ENCODE results near the gene GOLGA8B. TPM values are rescaled to one million over a fixed set of nuclear protein-coding genes. Genes with fewer than 3 reads are reported as not detected.
"Not testable (repeated sequence)": the region's sequence is repeated elsewhere in the genome, so short reads cannot be mapped to it uniquely, and the experiment has no call there.

GOLGA8B gene
- 45.2 and 59.3 TPM in 2 replicates for total RNA-seq

- H3K4me3 ChIP-seq (ENCODE audit: low read depth, low read length) = peak within 1 kb of the TSS; percentile 87
- no peaks in the 10 kb centered on the region for H3K27me3 ChIP-seq (ENCODE audit: control insufficient read depth, insufficient read depth, low read length)
- peak; percentile 23 for DNase-seq (ENCODE audit: low read depth)
- no peak for TF ChIP-seq CTCF (IDR thresholded peaks at IDR 0.05; ENCODE audit: insufficient read depth, low read length, poor library complexity, severe bottlenecking)
- H3K36me3 ChIP-seq (ENCODE audit: control insufficient read depth, insufficient read depth, low read length) = no peaks in the 10 kb centered on the region
Measured at GRCh38 chr15:34583399-34584329, at the start of gene GOLGA8B. Gene GOLGA8B (minus strand): TSS chr15:34583651. CDS start chr15:34535912, 47,739 bp downstream.

- not testable (repeated sequence) for H3K36me3 ChIP-seq (ENCODE audit: control insufficient read depth, insufficient read depth, low read length); DNase-seq (ENCODE audit: low read depth); H3K4me3 ChIP-seq (ENCODE audit: low read depth, low read length); H3K27me3 ChIP-seq (ENCODE audit: control insufficient read depth, insufficient read depth, low read length)
Measured at GRCh38 chr15:34633165-34633564, 49.7 kb upstream of the GOLGA8B start.

- TF ChIP-seq CTCF (IDR thresholded peaks at IDR 0.05; ENCODE audit: insufficient read depth, low read length, poor library complexity, severe bottlenecking) = no peak
- Histone ChIP-seq H3K36me3 (ENCODE audit: control insufficient read depth, insufficient read depth, low read length) (no peaks in the 10 kb centered on the region), H3K27me3 (ENCODE audit: control insufficient read depth, insufficient read depth, low read length) (no peaks in the 10 kb centered on the region), H3K4me3 (ENCODE audit: low read depth, low read length) (no peak overlapping the region)
- DNase-seq (ENCODE audit: low read depth) = no peak
Measured at GRCh38 chr15:34628577-34629152, 45.2 kb upstream of the GOLGA8B start.

- Histone ChIP-seq H3K27me3 (ENCODE audit: control insufficient read depth, insufficient read depth, low read length) (no peaks in the 10 kb centered on the region), H3K4me3 (ENCODE audit: low read depth, low read length) (no peak overlapping the region)
Measured at GRCh38 chr15:34625007-34625406, 41.6 kb upstream of the GOLGA8B start.

GRCh38 chr15:34621675-34622074 lies 38.2 kb upstream of the GOLGA8B start:
- Histone ChIP-seq H3K36me3 (ENCODE audit: control insufficient read depth, insufficient read depth, low read length) (no peaks in the 10 kb centered on the region), H3K27me3 (ENCODE audit: control insufficient read depth, insufficient read depth, low read length) (no peaks in the 10 kb centered on the region), H3K4me3 (ENCODE audit: low read depth, low read length) (no peak overlapping the region)
- no peak for DNase-seq (ENCODE audit: low read depth)
- TF ChIP-seq CTCF (IDR thresholded peaks at IDR 0.05; ENCODE audit: insufficient read depth, low read length, poor library complexity, severe bottlenecking) = peak; percentile 45

More at GRCh38 chr15:34625007-34625406, 41.6 kb upstream of the GOLGA8B start:
- TF ChIP-seq CTCF (IDR thresholded peaks at IDR 0.05; ENCODE audit: insufficient read depth, low read length, poor library complexity, severe bottlenecking) = no peak
- H3K36me3 ChIP-seq (ENCODE audit: control insufficient read depth, insufficient read depth, low read length) = no peaks in the 10 kb centered on the region
- DNase-seq (ENCODE audit: low read depth) = no peak

GRCh38 chr15:34620814-34621213 lies 37.4 kb upstream of the GOLGA8B start:
- Histone ChIP-seq H3K4me3 (ENCODE audit: low read depth, low read length) (no peak overlapping the region), H3K36me3 (ENCODE audit: control insufficient read depth, insufficient read depth, low read length) (no peaks in the 10 kb centered on the region), H3K27me3 (ENCODE audit: control insufficient read depth, insufficient read depth, low read length) (no peaks in the 10 kb centered on the region)
- no peak for TF ChIP-seq CTCF (IDR thresholded peaks at IDR 0.05; ENCODE audit: insufficient read depth, low read length, poor library complexity, severe bottlenecking)
- DNase-seq (ENCODE audit: low read depth) = no peak
